ENCODE results near the gene DIS3L2.
"Not testable (repeated sequence)": the region's sequence is repeated elsewhere in the genome, so short reads cannot be mapped to it uniquely, and the experiment has no call there.

The DIS3L2 gene

DNA sequence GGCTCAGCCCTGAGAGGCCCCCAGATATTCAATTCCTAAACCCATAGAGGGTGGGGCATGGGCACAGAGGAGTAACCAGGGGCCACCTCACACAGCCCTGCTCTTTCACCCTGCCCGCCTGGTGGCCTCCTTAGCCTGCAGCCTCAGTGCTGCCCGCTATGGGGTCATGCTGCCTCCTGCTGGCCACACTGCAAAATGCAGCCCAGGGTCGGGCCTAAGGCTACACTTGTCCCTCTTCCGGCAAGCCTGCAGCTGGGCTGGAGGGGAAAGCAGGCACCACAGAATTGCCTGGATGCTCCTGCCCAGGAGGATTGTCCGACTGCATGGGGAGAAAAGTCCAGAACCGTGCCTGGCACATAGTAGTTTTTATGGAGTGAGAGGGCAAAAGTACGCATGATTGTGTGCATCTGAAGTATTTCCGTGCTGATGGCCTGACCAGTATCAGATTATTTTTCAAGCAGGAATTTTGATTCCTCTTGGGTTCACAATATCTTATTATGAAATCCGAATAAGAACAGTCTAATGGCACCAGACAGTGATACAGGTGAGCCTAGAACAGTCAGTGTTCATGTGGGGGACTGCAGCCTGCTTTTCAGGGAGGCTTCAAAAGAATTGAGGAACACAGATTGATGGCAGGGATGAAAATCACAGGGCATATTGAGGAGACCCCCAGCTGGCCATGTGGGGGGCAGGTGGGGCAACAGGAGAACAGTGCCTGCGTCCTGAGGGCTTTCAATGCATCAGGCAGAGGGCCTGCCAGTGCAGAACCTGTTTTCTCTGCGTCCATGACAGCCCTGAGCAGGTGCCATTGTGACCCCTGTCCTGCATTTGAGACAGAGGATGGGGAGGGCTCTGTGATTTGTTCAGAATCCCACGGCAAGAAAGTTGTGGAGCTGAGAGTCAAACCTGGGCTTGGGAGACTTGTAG is 365.9 kb downstream of the DIS3L2 start:
- Mint-ChIP-seq H3K9me3 (ENCODE audit: low read depth) (no peaks in the 10 kb centered on the region), H3K27me3 (no peaks in the 10 kb centered on the region), H3K4me3 (no peak overlapping the region), H3K4me1 (ENCODE audit: low read depth) (peaks cover 20% of the 10 kb centered on the region), H3K36me3 (no peaks in the 10 kb centered on the region), H3K27ac (no peak overlapping the region)

DNA sequence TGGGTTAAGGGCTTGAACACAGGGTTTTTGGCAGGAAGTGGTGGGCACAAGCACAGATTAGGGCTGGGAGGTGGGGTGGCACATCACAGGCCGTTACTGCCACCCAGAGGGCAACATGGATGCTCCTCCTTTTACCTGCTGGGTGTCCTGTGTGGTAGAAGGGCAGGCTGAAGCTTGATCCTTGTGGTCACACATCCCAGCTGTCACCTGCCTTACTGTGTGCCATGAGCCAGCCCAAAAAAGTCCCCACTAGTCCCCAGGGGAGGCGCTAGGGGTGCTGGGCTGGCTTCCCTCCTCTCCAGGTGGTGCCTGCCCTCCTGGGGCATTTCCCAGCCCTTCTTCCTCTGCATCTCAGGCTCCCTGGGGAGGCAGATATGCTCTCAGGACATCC is 366.5 kb downstream of the DIS3L2 start:
- H3K9me3 Mint-ChIP-seq (ENCODE audit: low read depth): no peaks in the 10 kb centered on the region
- H3K36me3 Mint-ChIP-seq: no peaks in the 10 kb centered on the region
- H3K4me1 Mint-ChIP-seq (ENCODE audit: low read depth): peaks cover 14% of the 10 kb centered on the region
- no peaks in the 10 kb centered on the region for H3K27me3 Mint-ChIP-seq
- no peak overlapping the region for H3K4me3 Mint-ChIP-seq
- no peak overlapping the region for H3K27ac Mint-ChIP-seq

DNA sequence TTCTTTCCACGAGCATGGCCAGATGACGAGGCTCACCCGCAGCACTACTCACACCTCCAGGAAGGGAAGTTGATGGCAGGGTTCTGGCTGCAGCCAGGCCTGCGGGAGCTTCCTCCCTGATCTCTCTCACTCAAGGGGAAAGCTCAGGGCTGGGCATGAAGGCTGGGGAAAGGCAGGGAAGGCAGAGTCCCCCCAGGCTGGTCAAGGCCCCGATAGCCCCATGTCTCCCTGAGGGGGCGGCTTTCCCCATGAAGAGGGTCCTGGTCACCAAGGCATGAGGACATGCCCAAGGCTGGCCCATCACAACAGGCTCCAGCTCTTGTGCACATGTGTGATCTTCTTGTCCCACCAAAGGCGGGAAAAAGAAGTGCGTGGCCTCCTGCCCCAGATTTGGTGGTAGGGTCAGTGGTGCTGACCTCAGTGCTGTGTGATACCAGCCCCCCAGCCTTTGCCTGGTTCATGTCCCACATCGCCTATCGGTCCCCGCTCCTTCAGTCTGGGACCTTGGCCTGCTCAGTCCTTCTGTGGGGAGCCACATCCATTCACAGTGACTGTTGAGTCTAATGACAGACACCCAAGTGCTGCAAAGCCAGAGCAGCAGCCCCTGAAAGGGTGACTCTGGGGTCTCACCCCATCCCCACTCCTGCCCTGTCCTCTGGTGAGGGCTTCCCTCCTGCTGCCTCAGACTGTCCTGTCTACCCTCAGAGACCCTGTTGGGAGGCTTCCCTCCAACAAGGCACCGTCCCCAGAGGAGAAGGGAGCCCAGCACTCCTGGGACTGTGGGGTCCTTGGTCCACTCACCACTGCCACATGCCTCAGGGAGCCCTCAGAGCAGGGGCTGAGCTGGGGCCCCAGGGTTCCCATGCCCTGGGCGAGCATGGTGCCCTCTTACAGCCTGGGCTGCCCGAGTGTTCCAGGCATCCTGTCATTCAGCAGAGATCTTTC is 367.3 kb downstream of the DIS3L2 start:
- no peaks in the 10 kb centered on the region for H3K27me3 Mint-ChIP-seq
- no peaks in the 10 kb centered on the region for H3K36me3 Mint-ChIP-seq
- H3K4me1 Mint-ChIP-seq (ENCODE audit: low read depth): peaks cover 9% of the 10 kb centered on the region
- no peaks in the 10 kb centered on the region for H3K9me3 Mint-ChIP-seq (ENCODE audit: low read depth)
- H3K27ac Mint-ChIP-seq: no peak overlapping the region
- no peak overlapping the region for H3K4me3 Mint-ChIP-seq

DNA sequence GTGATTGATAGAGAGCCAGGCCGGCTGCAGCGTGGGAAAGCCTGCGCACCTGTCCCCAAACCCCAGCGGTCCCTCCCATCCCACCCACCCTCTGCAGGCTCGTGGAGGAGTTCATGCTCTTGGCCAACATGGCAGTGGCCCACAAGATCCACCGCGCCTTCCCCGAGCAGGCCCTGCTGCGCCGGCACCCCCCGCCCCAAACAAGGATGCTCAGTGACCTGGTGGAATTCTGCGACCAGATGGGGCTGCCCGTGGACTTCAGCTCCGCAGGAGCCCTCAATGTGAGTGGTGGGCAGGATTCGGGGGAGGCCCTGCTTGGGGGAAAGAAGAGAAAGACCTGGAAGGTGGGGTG is 368.2 kb downstream of the DIS3L2 start:
- H3K36me3 Mint-ChIP-seq: no peaks in the 10 kb centered on the region
- H3K27ac Mint-ChIP-seq: no peak overlapping the region
- no peaks in the 10 kb centered on the region for H3K27me3 Mint-ChIP-seq
- no peak overlapping the region for H3K4me3 Mint-ChIP-seq
- H3K9me3 Mint-ChIP-seq (ENCODE audit: low read depth): no peaks in the 10 kb centered on the region
- peaks cover 6% of the 10 kb centered on the region for H3K4me1 Mint-ChIP-seq (ENCODE audit: low read depth)

DNA sequence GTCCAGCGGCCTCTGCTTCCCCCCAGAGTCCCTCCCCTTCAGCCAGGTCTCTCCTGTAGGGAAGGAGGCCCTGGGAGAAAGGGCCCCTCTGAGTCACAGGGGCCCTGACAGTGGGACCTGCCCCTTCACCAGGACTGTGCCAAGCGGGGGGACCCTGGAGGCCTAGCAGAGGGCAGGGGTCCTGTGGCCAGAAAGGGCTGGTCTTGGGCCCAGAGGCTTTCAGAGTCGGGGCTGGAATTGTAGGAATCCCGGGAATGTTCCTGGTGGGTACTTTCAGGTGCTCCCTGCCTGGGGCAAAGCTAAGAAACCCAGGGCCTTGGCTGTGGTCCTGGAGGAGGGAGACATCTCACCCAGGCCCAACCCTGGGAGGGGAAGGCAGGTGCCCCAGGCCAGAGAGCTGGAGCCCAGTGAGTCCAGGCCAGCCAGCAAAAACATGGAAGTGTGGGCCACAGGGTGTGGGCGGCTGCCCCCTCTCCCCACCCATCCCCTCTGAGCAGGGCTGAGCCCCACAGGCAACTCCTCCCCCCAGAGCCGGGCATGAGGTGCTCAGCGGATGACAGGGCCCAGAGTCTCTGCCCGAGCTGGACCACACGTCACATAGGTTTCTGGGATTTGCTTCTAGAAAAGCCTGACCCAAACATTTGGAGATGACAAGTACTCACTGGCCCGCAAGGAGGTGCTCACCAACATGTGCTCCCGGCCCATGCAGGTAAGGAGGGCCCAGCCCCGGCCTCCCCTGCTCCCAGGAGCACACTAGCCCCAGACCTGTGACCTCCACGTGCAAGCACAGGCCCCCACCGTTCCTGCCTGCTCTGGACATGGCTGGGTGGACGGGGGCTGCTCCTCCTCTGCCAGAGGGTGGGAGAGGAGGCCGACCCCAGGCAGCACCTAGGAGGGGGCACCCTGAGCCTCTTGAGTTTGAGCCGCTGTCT is 368.8 kb downstream of the DIS3L2 start:
- Mint-ChIP-seq H3K4me3 (no peak overlapping the region), H3K27me3 (no peaks in the 10 kb centered on the region), H3K27ac (no peak overlapping the region), H3K9me3 (ENCODE audit: low read depth) (no peaks in the 10 kb centered on the region), H3K4me1 (ENCODE audit: low read depth) (peaks cover 6% of the 10 kb centered on the region), H3K36me3 (no peaks in the 10 kb centered on the region)

DNA sequence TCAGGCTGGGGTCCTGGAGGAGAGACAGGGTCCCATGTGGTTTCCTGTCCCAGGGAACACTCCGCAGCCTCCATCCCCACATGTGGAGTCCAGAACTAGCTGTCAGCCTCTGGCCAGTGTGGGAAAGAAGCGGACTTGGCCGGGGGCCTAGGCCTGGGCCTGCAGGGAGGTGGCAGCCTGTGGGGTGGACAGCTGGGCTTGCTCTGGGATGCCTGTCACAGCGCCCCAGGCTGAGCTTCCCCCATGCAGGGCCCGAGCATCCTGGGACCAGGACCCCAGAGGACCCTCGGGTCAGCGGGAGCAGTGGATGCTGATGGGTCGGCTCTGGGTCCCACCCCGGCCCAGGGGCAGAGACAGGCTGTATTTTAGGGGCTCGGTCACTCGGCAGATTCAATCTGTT is 369.5 kb downstream of the DIS3L2 start:
- not testable (repeated sequence) for H3K36me3 Mint-ChIP-seq; H3K9me3 Mint-ChIP-seq (ENCODE audit: low read depth); H3K27me3 Mint-ChIP-seq; H3K27ac Mint-ChIP-seq; H3K4me3 Mint-ChIP-seq; H3K4me1 Mint-ChIP-seq (ENCODE audit: low read depth)

DNA sequence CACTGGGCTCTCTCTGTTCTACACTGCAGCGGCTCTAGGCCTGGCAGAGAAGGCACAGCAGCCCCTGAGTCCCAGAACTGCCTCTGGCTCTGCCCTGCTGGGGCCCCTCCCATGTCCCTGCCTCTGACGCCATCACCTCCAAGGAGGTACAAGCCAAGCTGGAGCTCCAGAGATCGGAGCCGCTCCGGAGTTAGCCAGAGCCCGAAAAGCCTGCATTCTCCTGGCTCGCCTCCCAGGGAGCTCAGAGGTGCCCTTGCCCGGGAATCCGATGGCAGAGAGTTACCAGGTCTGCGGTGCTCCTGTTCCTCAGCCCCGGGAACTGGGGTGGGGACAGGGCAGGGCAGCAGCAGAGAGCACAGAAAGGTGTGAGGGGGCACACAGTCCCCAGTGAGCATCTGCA is 370.1 kb downstream of the DIS3L2 start:
- not testable (repeated sequence) for H3K9me3 Mint-ChIP-seq (ENCODE audit: low read depth); H3K27ac Mint-ChIP-seq; H3K4me1 Mint-ChIP-seq (ENCODE audit: low read depth); H3K4me3 Mint-ChIP-seq; H3K27me3 Mint-ChIP-seq; H3K36me3 Mint-ChIP-seq

DNA sequence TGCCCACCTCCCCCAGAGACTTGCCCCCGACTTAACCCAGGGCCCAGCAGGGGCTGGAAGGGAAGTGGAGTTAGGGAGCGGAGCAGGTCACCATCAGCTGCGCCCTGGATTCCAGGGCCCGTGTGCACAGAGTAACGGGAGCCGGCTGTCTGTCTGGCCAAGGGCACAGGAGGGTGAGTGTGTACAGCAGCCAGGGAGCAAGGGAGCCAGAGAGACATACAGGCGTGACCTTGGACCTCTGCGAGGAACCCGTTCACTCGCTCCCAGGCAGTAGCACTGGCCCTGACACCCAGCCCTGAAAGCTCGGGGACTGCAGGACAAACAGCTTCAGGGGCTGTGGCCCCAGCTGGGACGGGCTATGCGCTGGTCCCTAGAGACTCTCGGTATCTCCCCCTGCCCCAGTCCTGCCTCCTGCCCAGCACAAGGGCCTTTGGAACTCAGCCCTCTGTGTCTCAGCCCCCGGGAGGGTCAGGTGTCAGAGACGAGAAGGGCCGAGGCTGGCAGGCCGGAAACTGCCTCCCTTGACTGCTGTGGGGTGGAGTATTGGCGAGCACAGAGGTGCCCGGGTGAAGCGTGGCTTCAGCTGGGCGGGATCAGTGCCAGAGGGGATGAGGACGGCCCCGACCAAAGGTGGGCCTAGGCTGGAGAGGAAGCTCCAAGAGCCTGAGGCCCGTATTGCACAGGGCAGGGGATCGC is 370.9 kb downstream of the DIS3L2 start:
- not testable (repeated sequence) for H3K36me3 Mint-ChIP-seq; H3K27ac Mint-ChIP-seq; H3K4me3 Mint-ChIP-seq; H3K4me1 Mint-ChIP-seq (ENCODE audit: low read depth); H3K9me3 Mint-ChIP-seq (ENCODE audit: low read depth); H3K27me3 Mint-ChIP-seq

DNA sequence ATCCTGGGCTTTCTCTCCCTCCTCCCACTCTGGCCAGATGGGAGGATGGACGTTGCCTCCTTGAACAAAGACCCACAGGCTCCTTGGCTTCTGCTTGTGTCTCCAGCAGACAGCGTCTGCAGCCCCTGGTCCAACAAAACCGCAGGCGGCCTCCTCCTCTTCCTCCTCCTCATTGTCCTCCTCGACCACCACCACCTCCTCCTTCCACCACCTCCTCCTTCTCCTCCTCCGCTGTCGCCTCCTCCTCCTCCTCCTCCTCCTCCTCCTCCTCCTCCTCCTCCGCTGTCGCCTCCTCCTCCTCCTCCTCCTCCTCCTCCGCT is 371.4 kb downstream of the DIS3L2 start:
- no peaks in the 10 kb centered on the region for H3K4me1 Mint-ChIP-seq (ENCODE audit: low read depth)
- H3K27ac Mint-ChIP-seq: no peak overlapping the region
- no peak overlapping the region for H3K4me3 Mint-ChIP-seq
- no peaks in the 10 kb centered on the region for H3K9me3 Mint-ChIP-seq (ENCODE audit: low read depth)
- no peaks in the 10 kb centered on the region for H3K36me3 Mint-ChIP-seq
- no peaks in the 10 kb centered on the region for H3K27me3 Mint-ChIP-seq

DNA sequence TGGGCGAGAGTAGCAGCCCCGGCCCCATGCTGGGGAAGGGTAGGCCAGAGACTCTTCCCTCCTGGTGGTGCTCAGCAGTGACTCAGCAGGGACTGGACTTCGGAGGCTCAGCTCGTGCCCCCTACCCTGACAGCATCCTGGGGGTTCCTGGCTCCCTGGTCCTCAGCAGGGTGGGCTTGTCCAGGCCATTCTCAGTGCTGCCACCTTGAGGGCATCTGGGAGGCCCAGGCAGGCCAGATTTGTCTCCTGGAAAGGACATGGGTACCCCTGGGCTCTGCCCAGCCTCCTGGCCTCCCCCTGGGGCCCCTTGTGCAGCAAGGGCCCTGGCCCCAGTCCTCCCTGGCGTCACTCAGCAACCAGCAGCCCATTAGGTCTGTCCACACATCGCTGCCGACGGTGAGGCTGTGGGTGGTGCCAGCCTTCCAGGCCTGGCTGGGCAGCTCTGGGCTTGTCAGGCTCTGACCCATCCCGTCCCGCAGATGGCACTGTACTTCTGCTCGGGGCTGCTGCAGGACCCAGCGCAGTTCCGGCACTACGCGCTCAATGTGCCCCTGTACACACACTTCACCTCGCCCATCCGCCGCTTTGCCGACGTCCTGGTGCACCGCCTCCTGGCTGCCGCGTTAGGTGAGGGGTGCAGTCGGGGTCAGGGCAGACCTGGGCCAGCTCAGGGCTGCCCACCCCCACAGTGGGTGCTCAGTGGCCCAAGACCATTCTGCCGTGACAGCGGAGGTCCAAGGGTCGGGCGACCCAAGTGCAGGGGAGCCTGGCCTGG is 372.0 kb downstream of the DIS3L2 start:
- H3K9me3 Mint-ChIP-seq (ENCODE audit: low read depth): no peaks in the 10 kb centered on the region
- no peaks in the 10 kb centered on the region for H3K36me3 Mint-ChIP-seq

DNA sequence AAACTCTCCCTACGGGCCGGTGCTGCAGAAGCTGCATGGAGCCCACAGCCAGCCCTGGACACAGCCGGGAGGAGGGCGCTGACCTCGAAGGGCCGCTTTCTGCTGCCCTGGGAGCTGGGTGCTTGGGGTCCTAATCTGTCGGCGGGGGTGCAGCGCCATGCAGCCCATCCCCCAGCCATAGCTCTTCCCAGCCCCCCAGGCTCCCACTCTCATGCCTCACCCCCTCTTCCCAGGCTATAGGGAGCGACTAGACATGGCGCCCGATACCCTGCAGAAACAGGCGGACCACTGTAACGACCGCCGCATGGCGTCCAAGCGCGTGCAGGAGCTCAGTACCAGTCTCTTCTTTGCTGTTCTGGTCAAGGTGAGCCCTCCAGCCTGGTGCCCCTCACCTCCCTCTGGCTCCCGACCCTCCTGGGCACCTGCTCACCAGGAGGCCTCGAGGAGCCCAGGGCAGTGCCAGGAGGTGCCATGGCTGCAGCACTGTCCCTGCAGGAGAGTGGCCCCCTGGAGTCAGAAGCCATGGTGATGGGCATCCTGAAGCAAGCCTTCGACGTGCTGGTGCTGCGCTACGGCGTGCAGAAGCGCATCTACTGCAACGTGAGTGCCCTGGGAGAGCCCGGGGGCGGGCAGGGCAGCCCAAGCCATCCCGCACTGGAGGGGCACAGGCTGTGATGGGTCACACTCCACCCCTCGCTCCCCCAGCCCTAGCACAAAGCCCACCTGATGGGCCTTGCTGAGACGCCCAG is 372.8 kb downstream of the DIS3L2 start:
- H3K36me3 Mint-ChIP-seq; H3K9me3 Mint-ChIP-seq (ENCODE audit: low read depth); H3K4me1 Mint-ChIP-seq (ENCODE audit: low read depth); H3K27me3 Mint-ChIP-seq; H3K4me3 Mint-ChIP-seq; H3K27ac Mint-ChIP-seq: not testable (repeated sequence)

More for the DNA sequence above, 372.0 kb downstream of the DIS3L2 start:
- H3K27me3 Mint-ChIP-seq: no peaks in the 10 kb centered on the region
- no peak overlapping the region for H3K27ac Mint-ChIP-seq
- no peaks in the 10 kb centered on the region for H3K4me1 Mint-ChIP-seq (ENCODE audit: low read depth)
- no peak overlapping the region for H3K4me3 Mint-ChIP-seq

DNA sequence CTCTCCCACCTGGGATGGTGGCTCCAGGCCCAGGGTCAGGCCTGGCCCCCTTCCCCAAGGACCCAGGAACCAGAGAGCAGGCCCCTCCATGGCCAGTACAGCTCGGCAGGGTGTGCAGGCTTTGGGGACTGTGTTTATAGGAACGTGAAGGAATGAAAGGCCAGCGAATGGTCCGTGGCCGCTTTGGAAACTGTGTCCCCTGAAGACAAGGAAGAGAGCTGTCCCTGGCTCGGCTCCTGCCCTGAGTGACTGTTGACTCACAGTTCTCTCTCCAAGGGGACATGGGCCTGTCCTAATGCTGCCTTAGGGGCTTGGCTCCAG is 373.3 kb downstream of the DIS3L2 start:
- not testable (repeated sequence) for H3K4me1 Mint-ChIP-seq (ENCODE audit: low read depth); H3K27me3 Mint-ChIP-seq; H3K4me3 Mint-ChIP-seq; H3K36me3 Mint-ChIP-seq; H3K9me3 Mint-ChIP-seq (ENCODE audit: low read depth); H3K27ac Mint-ChIP-seq

DNA sequence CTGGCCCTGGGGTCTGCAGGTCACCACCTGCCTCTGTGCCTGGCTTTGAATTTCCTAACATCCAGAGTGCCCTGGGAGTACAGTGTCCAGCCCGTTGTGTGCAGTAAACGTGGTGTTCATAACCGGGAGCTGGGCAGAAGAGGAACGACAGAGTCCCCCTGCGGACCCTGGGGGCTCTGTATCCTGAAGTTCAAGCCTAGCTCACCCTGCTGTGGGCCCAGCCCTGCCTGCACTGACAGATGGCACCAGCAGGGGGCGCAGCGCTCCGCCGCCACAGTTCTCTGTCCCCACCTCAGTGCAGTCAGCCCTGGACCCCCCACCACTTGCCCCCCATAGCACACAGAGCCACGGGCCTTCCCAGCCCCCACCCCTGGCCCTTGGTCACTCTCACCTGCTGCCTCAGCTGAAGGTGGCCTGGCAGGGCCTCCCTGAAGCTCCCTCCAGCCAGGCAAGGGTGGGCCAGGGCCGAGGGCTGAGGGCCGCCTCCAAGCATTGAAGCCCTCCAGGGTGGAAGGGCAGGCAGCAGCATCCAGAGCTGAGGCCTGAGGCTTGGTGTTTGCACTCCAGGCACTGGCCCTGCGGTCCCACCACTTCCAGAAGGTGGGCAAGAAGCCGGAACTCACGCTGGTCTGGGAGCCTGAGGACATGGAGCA is 373.8 kb downstream of the DIS3L2 start:
- not testable (repeated sequence) for H3K27me3 Mint-ChIP-seq; H3K4me1 Mint-ChIP-seq (ENCODE audit: low read depth); H3K27ac Mint-ChIP-seq; H3K4me3 Mint-ChIP-seq; H3K36me3 Mint-ChIP-seq; H3K9me3 Mint-ChIP-seq (ENCODE audit: low read depth)
